Sigmoid colon (tissue), 7 donors: ENCODE results near the gene DGKE. TPM values are rescaled to one million over a fixed set of nuclear protein-coding genes. Genes with fewer than 3 reads are reported as not detected.

Experiments
- DNase-seq: peaks from one replicate; pipeline ENCODE4 v3.0.0-alpha.2; 2019
- H3K27ac ChIP-seq, 4 donors: fragments of 200-600 bp; sonication (generic); one replicate each; pipeline ENCODE4 v1.5.1; 2016 to 2019; ENCODE audit warnings: mild to moderate bottlenecking in 1 of 4
- H3K27me3 ChIP-seq, 3 donors: fragments of 200-600 bp; sonication (generic); one replicate each; pipeline ENCODE4 v1.5.1; 2019; ENCODE audit warnings: mild to moderate bottlenecking in 1 of 3
- H3K36me3 ChIP-seq, 4 donors: fragments of 200-600 bp; sonication (generic); one replicate each; pipeline ENCODE4 v1.5.1; 2016 to 2019
- H3K4me1 ChIP-seq, 4 donors: fragments of 200-600 bp; sonication (generic); one replicate each; pipeline ENCODE4 v1.5.1; 2017 to 2019
- H3K4me3 ChIP-seq, 4 donors: fragments of 200-600 bp; sonication (generic); one replicate each; pipeline ENCODE4 v1.5.1; 2017 to 2019; ENCODE audit warnings: mild to moderate bottlenecking in 2 of 4, moderate library complexity in 1 of 4
- H3K9me3 ChIP-seq, 4 donors: fragments of 200-600 bp in 3 of 4; sonication (generic) in 3 of 4; one replicate each; pipeline versions ENCODE4 v1.5.1 to v1.6.1; 2013 to 2019
- CTCF ChIP-seq, 4 experiments: fragments of 450-650 bp in 3 of 4; fragments of 200-600 bp in 1 of 4; IDR thresholded peaks; one replicate each; pipeline ENCODE4 v1.5.1; 2016 to 2019; ENCODE audit warnings: antibody characterized with exemption in 4 of 4, mild to moderate bottlenecking in 3 of 4, moderate library complexity in 2 of 4
- EP300 ChIP-seq, 4 donors: sonication (generic); formaldehyde crosslinking; IDR thresholded peaks; one replicate each; pipeline ENCODE4 v1.6.1; 2017; ENCODE audit warnings: antibody characterized with exemption in 4 of 4
- POLR2A ChIP-seq, 2 donors: fragments of 450-650 bp; IDR thresholded peaks; one replicate each; pipeline ENCODE4 v1.6.1; 2016; ENCODE audit warnings: antibody characterized with exemption in 2 of 2, mild to moderate bottlenecking in 2 of 2, moderate library complexity in 2 of 2
- POLR2AphosphoS5 ChIP-seq, 4 donors: sonication (generic); formaldehyde crosslinking; IDR thresholded peaks; one replicate each; pipeline ENCODE4 v1.6.1; 2017; ENCODE audit warnings: antibody characterized with exemption in 4 of 4
- WGBS, 2 donors: extraction: QIAGEN DNeasy Blood & Tissue Kit; methylation state at CpG; one replicate each; pipeline ENCODE4 v1.1.7; 2013; 5-methylcytosine and 5-hydroxymethylcytosine counted together
- intact Hi-C: fragments of 100-400 bp; cut with DNase I; formaldehyde crosslinking; loops from one replicate; pipeline ENCODE4 v1.15.1; 2023
- polyA plus RNA-seq, 3 donors: library from polyadenylated mRNA; stranded (reverse); fragments of 200-250 nt; gene quantifications; one replicate each; pipeline ENCODE4 v1.2.3, GENCODE V29; 2013
- total RNA-seq, 4 donors: library from RNA; depleted of rRNA; stranded (reverse); fragments of >200 nt; gene quantifications; one replicate each; pipeline ENCODE4 v1.1.0, GENCODE V29; 2016
- donor health status: healthy with polysubstance abuse.
- donor health status: Bipolar disorder and iron deficiency.
- donor health status: healthy.

DGKE gene
- total and polyA plus RNA-seq, 7 donors, result 0.60 to 33.8 (median 20.3) TPM

DNA sequence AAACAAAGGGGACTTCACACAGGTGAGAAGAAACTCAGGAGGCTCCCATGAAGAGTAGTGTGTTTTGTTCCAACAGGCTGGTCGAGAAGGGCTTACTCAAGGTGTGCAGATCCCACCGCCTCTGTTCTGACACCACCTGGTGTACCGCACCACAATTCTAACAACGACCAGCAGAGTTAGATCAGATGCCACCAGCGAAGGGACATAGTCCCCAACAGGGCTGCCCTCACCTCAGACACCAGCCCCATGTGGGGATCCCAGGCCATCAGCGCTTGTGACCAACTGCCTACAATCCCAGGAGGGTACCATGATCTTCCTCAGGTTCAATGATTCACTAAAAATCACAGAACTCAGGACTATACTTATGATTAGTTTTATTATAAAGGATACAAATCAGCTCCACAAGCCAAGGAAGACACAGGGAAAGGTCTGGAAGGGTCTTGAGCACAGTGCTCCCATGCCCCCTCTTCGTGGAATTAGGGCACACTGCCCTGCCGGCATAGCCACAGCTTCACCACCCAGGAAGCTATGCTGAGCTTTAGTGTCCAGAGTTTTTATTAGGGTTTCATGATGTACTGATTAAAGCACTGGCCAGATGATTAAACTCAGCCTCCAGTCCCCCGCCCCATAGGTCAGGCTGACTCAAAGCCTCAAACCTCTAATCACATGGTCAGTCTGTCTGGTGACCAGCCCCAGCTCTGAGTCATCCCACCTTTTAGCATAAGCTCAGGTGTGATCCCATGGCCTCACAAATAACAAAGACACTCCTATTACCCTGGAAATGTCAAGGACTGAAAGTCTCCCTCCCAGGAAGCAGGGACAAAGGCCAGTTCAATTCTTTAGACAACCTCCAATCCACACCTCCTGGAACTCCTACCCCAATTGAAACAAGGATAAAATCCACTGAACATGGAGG, 53.9 kb downstream of the DGKE start:
- no peak for DNase-seq
- no peaks in the 10 kb centered on the region for H3K9me3 ChIP-seq
- no peaks in the 10 kb centered on the region for H3K27me3 ChIP-seq
- TF ChIP-seq POLR2A (IDR thresholded peaks at IDR 0.05) (no peak), EP300 (IDR thresholded peaks at IDR 0.05) (no peak), CTCF (IDR thresholded peaks at IDR 0.05) (no peak), POLR2AphosphoS5 (IDR thresholded peaks at IDR 0.05) (no peak)
- WGBS, 2 donors, result 94 to 98% methylated on average over 9 of the region's 9 CpGs
- peaks cover 0 to 43% (median 16%) of the 10 kb centered on the region in 4 donors for H3K36me3 ChIP-seq
- intact Hi-C loops, result no loop called here
- H3K4me3 ChIP-seq, result no peak overlapping the region
- no peaks in the 10 kb centered on the region for H3K4me1 ChIP-seq
- no peak overlapping the region for H3K27ac ChIP-seq

GRCh38 chr17:56890390-56890789, 56.4 kb downstream of the DGKE start:
- Histone ChIP-seq H3K4me1 (no peaks in the 10 kb centered on the region), H3K27me3 (no peaks in the 10 kb centered on the region), H3K9me3 (no peaks in the 10 kb centered on the region), H3K36me3 (peaks cover 7 to 69% (median 35%) of the 10 kb centered on the region in 4 donors), H3K27ac (no peak overlapping the region), H3K4me3 (no peak overlapping the region)
- TF ChIP-seq CTCF (IDR thresholded peaks at IDR 0.05) (no peak), EP300 (IDR thresholded peaks at IDR 0.05) (no peak), POLR2A (IDR thresholded peaks at IDR 0.05) (no peak), POLR2AphosphoS5 (IDR thresholded peaks at IDR 0.05) (no peak)
- no peak for DNase-seq
- 96 to 98% methylated on average over 6 of the region's 6 CpGs for WGBS, 2 donors
- intact Hi-C loops, result loop anchor here (5.0 kb wide), 1 partner anchor 47 kb away; no protein-coding TSS in a partner anchor

DNA sequence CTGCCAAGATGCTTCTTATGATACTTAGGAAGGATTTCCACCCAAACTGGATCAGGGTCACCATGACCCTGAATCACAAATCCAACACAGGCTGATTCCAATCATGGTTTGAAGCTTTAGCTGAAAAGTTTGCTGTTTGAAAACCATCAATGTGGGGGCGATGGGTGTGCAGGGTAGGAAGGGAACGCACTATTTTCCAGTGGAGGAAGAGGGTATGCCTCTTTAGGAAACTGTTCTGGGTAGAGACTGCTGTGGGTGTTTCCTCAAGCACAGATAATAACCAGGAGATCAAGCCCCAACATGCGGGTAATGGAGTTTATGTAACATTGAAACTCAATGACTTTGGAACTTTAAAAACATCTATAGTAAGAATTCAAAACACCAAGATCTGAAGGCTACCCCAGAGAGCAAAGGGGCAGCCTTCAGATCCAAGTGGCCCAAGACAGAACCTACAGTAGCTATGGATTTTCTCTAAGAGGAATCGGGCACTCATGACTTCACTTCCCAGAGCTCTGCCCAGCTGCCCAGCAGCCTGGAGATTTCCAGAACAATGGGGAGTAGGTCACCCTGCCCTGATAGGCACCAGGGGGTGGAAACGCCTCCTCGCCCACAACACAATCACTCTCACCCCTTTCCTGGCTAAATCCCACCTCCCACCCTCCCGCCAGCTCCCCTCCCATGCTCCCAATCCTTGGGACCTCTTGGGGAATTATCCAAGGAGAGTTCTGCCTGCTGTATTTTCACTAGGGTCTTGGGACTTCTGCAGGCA, 57.1 kb downstream of the DGKE start:
- Histone ChIP-seq H3K27me3 (no peaks in the 10 kb centered on the region), H3K9me3 (no peaks in the 10 kb centered on the region), H3K4me3 (no peak overlapping the region), H3K27ac (no peak overlapping the region), H3K4me1 (no peaks in the 10 kb centered on the region), H3K36me3 (peaks cover 7 to 76% (median 42%) of the 10 kb centered on the region in 4 donors)
- 95 to 96% methylated on average over 7 of the region's 7 CpGs for WGBS, 2 donors
- no peak for TF ChIP-seq EP300 (IDR thresholded peaks at IDR 0.05)
- no peak for TF ChIP-seq POLR2AphosphoS5 (IDR thresholded peaks at IDR 0.05)
- no peak for TF ChIP-seq POLR2A (IDR thresholded peaks at IDR 0.05)
- TF ChIP-seq CTCF (IDR thresholded peaks at IDR 0.05), result no peak
- intact Hi-C loops, result loop anchor here (5.0 kb wide), 1 partner anchor 46 kb away; no protein-coding TSS in a partner anchor
- no peak for DNase-seq

DNA sequence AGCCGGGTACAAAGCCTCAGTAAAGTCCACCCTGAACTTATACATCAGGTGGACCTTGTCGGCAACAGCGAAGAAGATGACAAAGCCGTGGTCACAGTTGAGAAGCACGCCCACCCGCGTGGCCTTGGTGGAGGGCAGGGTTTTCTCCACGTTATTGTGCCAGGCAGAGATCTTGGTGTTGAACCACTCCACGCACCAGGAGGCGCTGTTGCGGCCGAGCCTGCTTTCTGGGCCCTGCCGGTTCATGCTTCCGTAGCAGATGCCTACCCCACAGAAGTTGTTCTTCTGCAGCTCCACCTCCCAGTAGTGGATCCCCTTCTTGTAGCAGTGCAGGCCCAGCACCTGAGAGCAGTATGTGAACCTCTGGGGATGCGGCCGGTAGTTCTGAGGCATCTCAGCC, 57.8 kb downstream of the DGKE start:
- Histone ChIP-seq H3K4me3 (no peak overlapping the region), H3K27ac (no peak overlapping the region), H3K36me3 (peaks cover 7 to 83% (median 42%) of the 10 kb centered on the region in 4 donors), H3K27me3 (no peaks in the 10 kb centered on the region), H3K4me1 (no peaks in the 10 kb centered on the region), H3K9me3 (no peaks in the 10 kb centered on the region)
- 88 to 93% methylated on average over 16 of the region's 16 CpGs for WGBS, 2 donors
- DNase-seq, result no peak
- peak in 2 of 4 experiments; percentile 24 to 31 for TF ChIP-seq CTCF (IDR thresholded peaks at IDR 0.05)
- no peak for TF ChIP-seq POLR2A (IDR thresholded peaks at IDR 0.05)
- intact Hi-C loops, result loop anchor here (5.0 kb wide), 1 partner anchor 46 kb away; no protein-coding TSS in a partner anchor
